Liver (tissue), 10 donors: Measurements from ENCODE around the gene NRM. TPM values are rescaled to one million over a fixed set of nuclear protein-coding genes. Genes with fewer than 3 reads are reported as not detected.
A peak's percentile ranks its signal among the peaks of the same experiment; 100 is the strongest.

Source experiments
- DNase-seq: peaks from one replicate; pipeline ENCODE4 v3.0.0-alpha.2; 2017; ENCODE audit warnings: low spot score
- H3K27ac ChIP-seq, 2 donors: one replicate each; pipeline ENCODE4 v1.7.0; 2013; ENCODE audit warnings: inconsistent platforms in 2 of 2, low read length in 2 of 2, control low read depth in 1 of 2, low read depth in 1 of 2, mild to moderate bottlenecking in 1 of 2
- H3K27me3 ChIP-seq, 4 donors: one replicate each; pipeline versions ENCODE4 v1.6.1 to v1.7.0; 2013; ENCODE audit warnings: low read length in 3 of 4, inconsistent platforms in 1 of 4, mild to moderate bottlenecking in 1 of 4, moderate library complexity in 1 of 4; ENCODE audit not compliant: control insufficient read depth in 4 of 4, insufficient read depth in 4 of 4
- H3K36me3 ChIP-seq, 4 donors: one replicate each; pipeline versions ENCODE4 v1.6.1 to v1.7.0; 2013; ENCODE audit warnings: low read length in 3 of 4, mild to moderate bottlenecking in 3 of 4, low read depth in 1 of 4, moderate library complexity in 1 of 4; ENCODE audit not compliant: control insufficient read depth in 4 of 4, insufficient read depth in 3 of 4
- H3K4me1 ChIP-seq, 4 donors: one replicate each; pipeline versions ENCODE4 v1.6.1 to v1.7.0; 2013; ENCODE audit warnings: low read length in 3 of 4, mild to moderate bottlenecking in 3 of 4, moderate library complexity in 1 of 4; ENCODE audit not compliant: control insufficient read depth in 4 of 4, insufficient read depth in 4 of 4
- H3K4me3 ChIP-seq, 3 donors: one replicate each; pipeline versions ENCODE4 v1.6.1 to v1.7.0; 2013; ENCODE audit warnings: low read length in 3 of 3, control low read depth in 1 of 3, low read depth in 1 of 3, mild to moderate bottlenecking in 1 of 3
- H3K9ac ChIP-seq, 2 donors: one replicate each; pipeline ENCODE4 v1.7.0; 2013; ENCODE audit warnings: low read length in 2 of 2, mild to moderate bottlenecking in 2 of 2, moderate library complexity in 2 of 2, control low read depth in 1 of 2, low read depth in 1 of 2
- H3K9me3 ChIP-seq, 4 donors: one replicate each; pipeline versions ENCODE4 v1.6.1 to v1.7.0; 2013; ENCODE audit warnings: low read length in 3 of 4; ENCODE audit not compliant: control insufficient read depth in 4 of 4
- FOXA1 ChIP-seq: IDR thresholded peaks from 2 replicates; pipeline ENCODE4 v1.6.1; 2016; ENCODE audit warnings: antibody characterized with exemption
- HNF4A ChIP-seq, 2 donors: conservative IDR thresholded peaks; 2 replicates each; pipeline ENCODE4 v1.6.1; 2016; ENCODE audit warnings: antibody characterized with exemption in 2 of 2, mild to moderate bottlenecking in 2 of 2
- RAD21 ChIP-seq, 2 donors: IDR thresholded peaks; 2 replicates each; pipeline ENCODE4 v1.6.1; 2016; ENCODE audit warnings: antibody characterized with exemption in 2 of 2, mild to moderate bottlenecking in 2 of 2
- WGBS: extraction: QIAGEN DNeasy Blood & Tissue Kit; methylation state at CpG from one replicate; pipeline ENCODE4 v1.1.7; 2013; 5-methylcytosine and 5-hydroxymethylcytosine counted together
- polyA plus RNA-seq, 2 donors: library from polyadenylated mRNA; stranded (reverse) in 1 of 2; unstranded in 1 of 2; fragments of 200-250 nt in 1 of 2; fragments of >200 nt in 1 of 2; fragmentation: Nextera tagmentation in 1 of 2; extraction: Ambion mirVana in 1 of 2; gene quantifications; one replicate each; pipeline versions ENCODE4 v1.2.1 to v1.2.3, GENCODE V29; 2013 to 2015
- small RNA-seq: library from RNA; depleted of rRNA; stranded (forward); fragments of <200 nt; gene quantifications from one replicate; pipeline ENCODE3, GENCODE V24; 2014
- total RNA-seq, 2 donors: library from RNA; depleted of rRNA; stranded (reverse); fragments of >200 nt; gene quantifications; one replicate each; pipeline ENCODE4 v1.2.3, GENCODE V29; 2014
- TF ChIP-seq, protein P1 (sequence below): fragments of 150-350 bp; IDR thresholded peaks from 2 replicates; pipeline ENCODE4 v1.5.1; 2017; ENCODE audit warnings: improper control_type of control experiment, low read depth, low read length; ENCODE audit not compliant: missing input control
- donor health status: healthy.
- donor health status: healthy.
- donor health status: healthy.
- donor health status: healthy.
- donor health status: healthy.

The NRM gene
- total and polyA plus RNA-seq, 4 donors, result 0.59 to 3.3 (median 2.4) TPM

DNA sequence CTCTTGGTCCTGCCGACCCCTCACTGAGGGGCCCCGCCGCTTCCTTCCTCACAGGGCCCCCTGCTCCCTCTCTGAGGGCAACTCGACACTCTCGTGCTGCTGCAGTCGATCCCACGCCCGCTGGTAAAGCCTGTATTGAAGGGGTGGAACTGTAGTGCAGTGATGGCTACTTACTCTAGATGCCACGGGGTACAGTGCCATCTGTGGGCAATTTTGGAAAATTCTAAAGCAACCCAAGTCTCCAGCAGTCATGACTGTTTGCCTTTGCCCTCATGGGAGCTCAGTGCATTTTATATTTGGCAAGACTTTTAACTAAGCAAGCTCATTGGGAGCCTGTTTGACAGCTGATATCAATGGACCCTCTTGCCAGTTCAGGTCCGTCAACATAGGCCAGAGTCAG lies 50.3 kb downstream of the NRM start:
- H3K36me3 ChIP-seq, result peaks cover 0 to 3% (median 0%) of the 10 kb centered on the region in 4 donors
- peaks cover 0 to 12% (median 6%) of the 10 kb centered on the region in 4 donors for H3K4me1 ChIP-seq
- H3K9me3 ChIP-seq, result no peaks in the 10 kb centered on the region
- DNase-seq, result no peak
- TF ChIP-seq FOXA1 (no peak), HNF4A (conservative IDR thresholded peaks at IDR 0.05) (peak in 1 of 2 donors; percentile 28), RAD21 (IDR thresholded peaks at IDR 0.05) (peak; percentile 63 to 68)
- TF ChIP-seq, protein P1, sequence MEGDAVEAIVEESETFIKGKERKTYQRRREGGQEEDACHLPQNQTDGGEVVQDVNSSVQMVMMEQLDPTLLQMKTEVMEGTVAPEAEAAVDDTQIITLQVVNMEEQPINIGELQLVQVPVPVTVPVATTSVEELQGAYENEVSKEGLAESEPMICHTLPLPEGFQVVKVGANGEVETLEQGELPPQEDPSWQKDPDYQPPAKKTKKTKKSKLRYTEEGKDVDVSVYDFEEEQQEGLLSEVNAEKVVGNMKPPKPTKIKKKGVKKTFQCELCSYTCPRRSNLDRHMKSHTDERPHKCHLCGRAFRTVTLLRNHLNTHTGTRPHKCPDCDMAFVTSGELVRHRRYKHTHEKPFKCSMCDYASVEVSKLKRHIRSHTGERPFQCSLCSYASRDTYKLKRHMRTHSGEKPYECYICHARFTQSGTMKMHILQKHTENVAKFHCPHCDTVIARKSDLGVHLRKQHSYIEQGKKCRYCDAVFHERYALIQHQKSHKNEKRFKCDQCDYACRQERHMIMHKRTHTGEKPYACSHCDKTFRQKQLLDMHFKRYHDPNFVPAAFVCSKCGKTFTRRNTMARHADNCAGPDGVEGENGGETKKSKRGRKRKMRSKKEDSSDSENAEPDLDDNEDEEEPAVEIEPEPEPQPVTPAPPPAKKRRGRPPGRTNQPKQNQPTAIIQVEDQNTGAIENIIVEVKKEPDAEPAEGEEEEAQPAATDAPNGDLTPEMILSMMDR, result peak; percentile 27
- 74% methylated on average over 10 of the region's 10 CpGs for WGBS
- no peaks in the 10 kb centered on the region for H3K27me3 ChIP-seq
- H3K27ac ChIP-seq, result no peak overlapping the region
- H3K4me3 ChIP-seq, result no peak overlapping the region
- no peak overlapping the region for H3K9ac ChIP-seq

Small RNA genes within 50 kb of the gene (small RNA-seq; reads per million reads assigned to genes)
- gene RF00019, result not detected

Other genes starting within 250 kb of the NRM start
- 100 to 1,000 TPM; 133 to 236 TPM for gene HLA-E, start 201.5 kb downstream of the NRM start, total RNA-seq
- 100 to 1,000 TPM; 177 to 258 TPM for gene HLA-E, start 201.5 kb downstream of the NRM start, polyA plus RNA-seq
- 10 to 100 TPM; 12.3 to 14.0 TPM for gene GNL1, start 134.5 kb downstream of the NRM start, total RNA-seq
- 10 to 100 TPM; 10.1 to 18.2 TPM for gene GNL1, start 134.5 kb downstream of the NRM start, polyA plus RNA-seq
- gene PRR3, start 133.7 kb downstream of the NRM start, total RNA-seq, result 1 to 10 TPM; 2.1 to 2.3 TPM
- 1 to 10 TPM; 2.5 to 3.2 TPM for gene PRR3, start 133.7 kb downstream of the NRM start, polyA plus RNA-seq
- 10 to 100 TPM; 20.4 to 33.9 TPM for gene ABCF1, start 119.5 kb downstream of the NRM start, total RNA-seq
- gene ABCF1, start 119.5 kb downstream of the NRM start, polyA plus RNA-seq, result 10 to 100 TPM; 25.0 to 27.2 TPM
- gene PPP1R10, start 73.7 kb downstream of the NRM start, total RNA-seq, result 10 to 100 TPM; 11.1 to 21.1 TPM
- gene PPP1R10, start 73.7 kb downstream of the NRM start, polyA plus RNA-seq, result 10 to 100 TPM; 14.1 to 14.2 TPM
- 10 to 100 TPM; 50.5 to 58.6 TPM for gene MRPS18B, start 73.1 kb downstream of the NRM start, total RNA-seq
- 10 to 100 TPM; 80.2 to 81.9 TPM for gene MRPS18B, start 73.1 kb downstream of the NRM start, polyA plus RNA-seq
- gene ATAT1, start 64.1 kb downstream of the NRM start, total RNA-seq, result 1 to 10 TPM; 2.1 to 3.3 TPM
- 1 to 10 TPM; 2.6 to 5.4 TPM for gene ATAT1, start 64.1 kb downstream of the NRM start, polyA plus RNA-seq
- 1 to 10 TPM; 2.0 to 8.9 TPM for gene C6orf136, start 43.9 kb downstream of the NRM start, total RNA-seq
- gene C6orf136, start 43.9 kb downstream of the NRM start, polyA plus RNA-seq, result 10 to 100 TPM; 10.8 to 12.0 TPM
- 10 to 100 TPM; 20.6 to 23.9 TPM for gene DHX16, start 18.0 kb downstream of the NRM start, total RNA-seq
- 10 to 100 TPM; 10.1 to 14.2 TPM for gene DHX16, start 18.0 kb downstream of the NRM start, polyA plus RNA-seq
- gene PPP1R18, start 4.3 kb downstream of the NRM start, total RNA-seq, result 10 to 100 TPM; 11.4 to 11.5 TPM
- gene PPP1R18, start 4.3 kb downstream of the NRM start, polyA plus RNA-seq, result 10 to 100 TPM in 1 of 2 donors, 1 to 10 TPM in 1; 7.4 to 17.4 TPM
- 10 to 100 TPM in 1 of 2 donors, 1 to 10 TPM in 1; 9.0 to 15.5 TPM for gene MDC1, start 26.3 kb upstream of the NRM start, total RNA-seq
- 1 to 10 TPM; 5.9 to 7.7 TPM for gene MDC1, start 26.3 kb upstream of the NRM start, polyA plus RNA-seq
- gene TUBB, start 29.4 kb upstream of the NRM start, total RNA-seq, result 100 to 1,000 TPM; 197 to 533 TPM
- gene TUBB, start 29.4 kb upstream of the NRM start, polyA plus RNA-seq, result 100 to 1,000 TPM; 115 to 224 TPM
- gene FLOT1, start 51.7 kb upstream of the NRM start, total RNA-seq, result 10 to 100 TPM; 38.6 to 60.5 TPM
- 10 to 100 TPM; 58.4 to 99.8 TPM for gene FLOT1, start 51.7 kb upstream of the NRM start, polyA plus RNA-seq
- gene IER3, start 53.6 kb upstream of the NRM start, total RNA-seq, result 1 to 10 TPM; 1.3 to 6.5 TPM
- gene IER3, start 53.6 kb upstream of the NRM start, polyA plus RNA-seq, result 1 to 10 TPM; 6.9 to 8.1 TPM
- gene DDR1, start 193.5 kb upstream of the NRM start, total RNA-seq, result 1 to 10 TPM; 4.0 to 5.3 TPM
- gene DDR1, start 193.5 kb upstream of the NRM start, polyA plus RNA-seq, result 1 to 10 TPM; 1.2 to 4.8 TPM
- 10 to 100 TPM; 11.0 to 13.6 TPM for gene GTF2H4, start 217.2 kb upstream of the NRM start, total RNA-seq
- gene GTF2H4, start 217.2 kb upstream of the NRM start, polyA plus RNA-seq, result 10 to 100 TPM in 1 of 2 donors, 1 to 10 TPM in 1; 6.2 to 15.8 TPM
- gene VARS2, start 223.3 kb upstream of the NRM start, total RNA-seq, result 10 to 100 TPM; 10.2 to 23.3 TPM
- gene VARS2, start 223.3 kb upstream of the NRM start, polyA plus RNA-seq, result 10 to 100 TPM in 1 of 2 donors, 1 to 10 TPM in 1; 9.4 to 22.4 TPM
- gene SFTA2, start 241.2 kb upstream of the NRM start, total RNA-seq, result not detected
- gene SFTA2, start 241.2 kb upstream of the NRM start, polyA plus RNA-seq, result under 1 TPM in 1 of 2 donors, not detected in 1; 0.60 TPM
- gene MUCL3, start 250.0 kb upstream of the NRM start, total RNA-seq, result under 1 TPM in 1 of 2 donors, not detected in 1; under 0.01 TPM
- gene MUCL3, start 250.0 kb upstream of the NRM start, polyA plus RNA-seq, result not detected